Esophagus mucosa (tissue), 1 donor: ENCODE measurements around the gene GRIK4. TPM values are rescaled to one million over a fixed set of nuclear protein-coding genes. Genes with fewer than 3 reads are reported as not detected.

Source experiments
- ATAC-seq: fragments of 200-7000 bp; cut with Tn5 transposase; one replicate; pipeline ENCODE4 v1.9.1; 2020
- total RNA-seq: library from RNA; stranded (reverse); gene quantifications from one replicate; pipeline ENCODE4 v1.2.4, GENCODE V29; 2023
- donor health status: DM: yes; HTN: yes; CAD: no.

Gene GRIK4
- total RNA-seq, 1 donor from 2014 or later, result 0.08 TPM

- ATAC-seq, result no peak
These were observed 200.5 kb downstream of the GRIK4 start for GRCh38 chr11:120712014-120712413.

DNA sequence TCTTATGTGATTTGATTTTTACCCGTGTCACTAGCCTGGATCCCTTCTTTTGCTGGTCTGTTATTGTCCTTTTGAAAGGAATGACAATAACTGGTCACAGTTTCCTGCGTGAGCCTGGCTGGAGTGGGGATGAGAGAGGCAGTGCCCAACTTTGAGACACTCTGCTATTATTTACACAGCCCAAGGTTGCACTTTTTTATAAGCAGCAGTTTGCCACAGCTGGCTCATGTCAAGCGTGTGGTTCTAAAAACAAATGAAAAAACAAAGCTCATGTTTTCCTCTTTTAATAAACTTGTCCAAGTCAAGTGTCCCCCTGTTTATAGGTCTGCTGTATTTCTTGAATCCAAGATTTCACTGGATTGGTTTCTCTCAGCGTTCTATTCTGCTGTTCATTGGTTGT is 201.3 kb downstream of the GRIK4 start:
- ATAC-seq, result no peak

- ATAC-seq, result no peak
These were observed 201.7 kb downstream of the GRIK4 start for GRCh38 chr11:120713296-120713695.

DNA sequence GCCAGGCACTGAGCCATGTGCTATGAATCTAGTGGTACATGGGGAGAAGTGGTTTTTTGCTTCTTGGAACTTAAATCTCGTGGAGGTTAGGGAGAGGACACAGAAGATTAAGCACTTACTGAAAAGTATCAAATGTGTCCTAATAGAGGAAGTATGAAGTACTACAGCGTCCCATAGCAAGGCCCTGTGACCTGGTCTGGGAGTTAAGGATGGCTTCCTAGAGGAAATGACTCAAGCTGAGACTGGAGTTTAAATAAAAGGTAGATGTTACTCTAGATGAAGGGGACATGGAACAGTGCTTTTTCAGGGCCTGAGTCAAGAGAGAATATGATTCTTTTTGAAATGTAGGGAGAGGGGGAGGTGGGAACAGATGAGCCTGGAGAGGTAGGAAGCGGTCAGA is 202.9 kb downstream of the GRIK4 start:
- no peak for ATAC-seq

DNA sequence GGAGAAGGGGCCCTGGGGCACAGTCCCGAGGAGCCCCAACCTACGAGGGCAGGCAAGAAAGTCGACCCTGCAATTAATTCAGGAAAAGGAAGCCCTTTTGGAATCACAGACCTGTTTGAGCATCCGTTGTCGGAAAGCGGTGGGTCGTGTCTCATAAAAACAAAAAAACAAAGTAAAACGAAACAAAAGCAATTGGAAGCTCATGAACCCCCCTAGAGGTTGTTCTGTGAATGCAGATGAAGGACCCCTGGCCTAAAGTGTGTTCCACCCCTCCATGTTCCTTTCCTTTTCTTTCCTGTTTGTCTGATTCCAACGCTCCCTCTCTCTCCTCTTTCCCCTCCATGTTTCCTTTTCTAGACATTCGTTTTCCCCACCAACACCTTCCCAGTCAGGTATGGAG is 203.7 kb downstream of the GRIK4 start:
- no peak for ATAC-seq

GRCh38 chr11:120717042-120717441 is 205.5 kb downstream of the GRIK4 start:
- no peak for ATAC-seq

- ATAC-seq, result no peak
These were observed 206.1 kb downstream of the GRIK4 start for GRCh38 chr11:120717623-120718022.

- peak; percentile 31 for ATAC-seq
These were observed 206.6 kb downstream of the GRIK4 start for GRCh38 chr11:120718171-120718570.

DNA sequence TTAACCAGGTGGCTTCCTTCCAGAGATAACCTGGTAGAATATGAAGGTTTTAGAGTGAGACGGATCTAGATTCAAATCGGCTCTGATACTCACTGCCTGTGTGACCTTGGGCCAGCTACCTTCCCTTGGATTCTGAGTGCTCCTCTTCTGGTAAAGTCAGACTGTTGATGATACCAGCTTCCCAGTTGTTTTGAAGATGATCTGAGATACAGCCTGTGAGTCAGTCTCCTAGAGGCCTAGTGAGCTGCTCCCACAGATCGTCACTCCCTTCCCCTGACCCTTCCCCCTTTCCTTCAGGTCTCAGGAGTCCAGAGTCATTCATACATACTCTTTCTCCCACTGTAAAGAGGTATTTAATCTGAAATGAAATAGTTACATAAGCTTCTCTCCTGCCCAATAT is 207.8 kb downstream of the GRIK4 start:
- no peak for ATAC-seq

GRCh38 chr11:120720760-120721159 is 209.2 kb downstream of the GRIK4 start:
- no peak for ATAC-seq

GRCh38 chr11:120722524-120722923 is 211.0 kb downstream of the GRIK4 start:
- no peak for ATAC-seq

DNA sequence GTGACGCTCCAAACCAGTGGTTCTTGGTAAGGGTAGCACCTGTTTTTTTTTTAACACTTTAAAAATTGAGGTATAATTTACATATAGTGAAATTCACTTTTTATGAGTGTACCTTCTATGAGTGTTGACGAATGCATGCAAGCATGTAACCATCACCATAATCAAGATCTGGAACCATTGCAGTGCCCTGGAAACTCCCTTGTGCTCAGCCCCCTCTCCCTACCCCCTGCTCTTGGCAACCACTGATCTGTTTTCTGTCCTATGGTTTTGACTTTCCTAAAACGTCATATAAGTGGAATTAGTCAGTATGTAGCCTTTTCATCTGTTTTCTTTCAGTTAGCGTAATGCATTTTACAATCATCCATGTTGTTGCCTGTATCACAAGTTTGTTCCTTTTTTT is 212.2 kb downstream of the GRIK4 start:
- ATAC-seq, result no peak

DNA sequence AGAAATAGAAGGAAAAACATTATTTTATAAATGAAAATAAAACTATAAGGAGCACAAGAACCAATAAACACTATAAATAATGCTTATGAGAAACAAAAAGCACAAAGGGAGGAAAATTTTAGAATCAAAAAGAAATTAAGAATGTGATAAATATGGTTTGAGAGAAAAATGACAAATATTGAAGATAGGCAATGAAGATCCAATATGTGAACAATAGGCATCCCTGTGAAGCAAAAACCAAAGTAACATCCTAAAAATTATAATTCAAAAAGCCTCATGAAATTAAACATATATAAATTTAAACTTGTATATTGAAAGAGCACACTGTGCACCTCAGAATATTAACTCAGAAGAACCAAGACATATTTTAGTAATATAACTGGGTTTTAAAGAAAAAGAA is 216.2 kb downstream of the GRIK4 start:
- no peak for ATAC-seq

GRCh38 chr11:120735035-120735434 is 223.5 kb downstream of the GRIK4 start:
- ATAC-seq, result no peak

DNA sequence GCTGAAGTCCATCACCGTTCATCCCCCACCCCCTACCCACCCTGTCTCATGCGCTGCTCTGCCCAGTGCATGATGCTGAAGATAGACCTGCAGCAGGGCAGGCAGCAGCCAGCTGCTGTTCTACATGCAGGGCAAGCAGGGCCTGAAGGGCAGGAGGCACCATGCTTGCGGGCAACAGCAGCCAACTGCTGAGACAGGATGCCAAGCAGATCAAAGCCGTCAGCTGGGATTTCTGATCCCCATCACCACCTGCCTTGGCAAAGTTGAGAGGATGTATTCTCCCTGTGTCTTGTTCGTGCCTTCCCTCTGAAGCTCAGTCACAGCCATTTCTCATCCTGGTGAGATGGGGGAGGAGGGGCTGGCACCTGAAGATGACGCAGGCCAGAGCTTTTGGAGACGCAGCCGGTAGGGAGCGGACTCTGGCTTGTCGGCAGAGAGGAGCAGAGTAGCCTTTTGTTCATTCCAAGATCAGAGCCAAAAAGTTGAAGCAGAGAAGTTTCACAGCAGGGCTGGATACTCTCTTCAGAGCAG is 227.0 kb downstream of the GRIK4 start:
- ATAC-seq, result peak; percentile 39

DNA sequence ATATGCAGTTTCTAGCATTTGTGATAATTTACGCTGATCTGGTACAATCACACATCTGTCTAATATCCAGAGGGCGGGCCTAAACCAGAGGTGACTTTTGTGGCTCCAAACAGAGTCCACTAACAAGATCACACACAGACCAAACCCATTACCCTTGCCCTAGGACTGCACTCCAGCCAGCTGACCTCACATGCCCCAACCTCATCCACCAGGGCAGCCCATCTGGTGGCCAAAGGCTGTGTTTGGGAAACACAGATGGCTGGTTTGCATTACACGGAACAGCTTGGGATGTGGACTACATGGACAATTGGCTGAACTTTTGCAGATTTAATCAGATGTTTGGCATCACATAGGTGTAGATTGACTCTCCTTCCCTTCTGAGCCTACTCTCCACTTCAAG is 228.2 kb downstream of the GRIK4 start:
- no peak for ATAC-seq

- no peak for ATAC-seq
These were observed 228.8 kb downstream of the GRIK4 start for GRCh38 chr11:120740380-120740779.

GRCh38 chr11:120744016-120744994 is 232.8 kb downstream of the GRIK4 start:
- ATAC-seq, result no peak

GRCh38 chr11:120746376-120746775 is 234.8 kb downstream of the GRIK4 start:
- ATAC-seq, result no peak

GRCh38 chr11:120746836-120747609 is 235.5 kb downstream of the GRIK4 start:
- ATAC-seq, result peak; percentile 96

- peak; percentile 51 for ATAC-seq
These were observed 236.6 kb downstream of the GRIK4 start for GRCh38 chr11:120747850-120748814.

- peak; percentile 83 for ATAC-seq
These were observed 237.8 kb downstream of the GRIK4 start for GRCh38 chr11:120749395-120749794.
